Measurements from ENCODE around the gene MEGF11.

DNA sequence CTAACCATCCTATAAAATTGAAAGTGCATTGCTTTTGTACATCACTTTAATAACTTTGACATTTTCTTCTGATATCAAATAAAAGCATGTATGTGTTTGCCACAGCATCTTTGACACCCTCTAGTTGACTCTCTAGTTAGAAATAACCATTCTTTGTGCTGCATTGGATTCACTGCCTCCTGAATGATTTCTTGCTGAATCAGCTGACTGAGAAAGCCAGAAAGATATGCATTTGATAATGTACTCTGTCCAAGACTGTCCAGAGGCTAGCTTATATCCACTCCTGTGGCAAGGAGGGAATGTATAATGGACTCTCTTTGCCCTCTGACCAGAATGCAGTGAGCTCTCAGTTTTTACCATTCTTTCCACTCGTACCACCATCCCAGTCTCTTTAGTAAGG, 378.1 kb downstream of the MEGF11 start:
- TF ChIP-seq, protein P1, sequence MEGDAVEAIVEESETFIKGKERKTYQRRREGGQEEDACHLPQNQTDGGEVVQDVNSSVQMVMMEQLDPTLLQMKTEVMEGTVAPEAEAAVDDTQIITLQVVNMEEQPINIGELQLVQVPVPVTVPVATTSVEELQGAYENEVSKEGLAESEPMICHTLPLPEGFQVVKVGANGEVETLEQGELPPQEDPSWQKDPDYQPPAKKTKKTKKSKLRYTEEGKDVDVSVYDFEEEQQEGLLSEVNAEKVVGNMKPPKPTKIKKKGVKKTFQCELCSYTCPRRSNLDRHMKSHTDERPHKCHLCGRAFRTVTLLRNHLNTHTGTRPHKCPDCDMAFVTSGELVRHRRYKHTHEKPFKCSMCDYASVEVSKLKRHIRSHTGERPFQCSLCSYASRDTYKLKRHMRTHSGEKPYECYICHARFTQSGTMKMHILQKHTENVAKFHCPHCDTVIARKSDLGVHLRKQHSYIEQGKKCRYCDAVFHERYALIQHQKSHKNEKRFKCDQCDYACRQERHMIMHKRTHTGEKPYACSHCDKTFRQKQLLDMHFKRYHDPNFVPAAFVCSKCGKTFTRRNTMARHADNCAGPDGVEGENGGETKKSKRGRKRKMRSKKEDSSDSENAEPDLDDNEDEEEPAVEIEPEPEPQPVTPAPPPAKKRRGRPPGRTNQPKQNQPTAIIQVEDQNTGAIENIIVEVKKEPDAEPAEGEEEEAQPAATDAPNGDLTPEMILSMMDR (IDR thresholded peaks at IDR 0.05): no peak
- no peak for TF ChIP-seq POLR2A (IDR thresholded peaks at IDR 0.05)
- no peak for TF ChIP-seq EP300 (IDR thresholded peaks at IDR 0.05)
